Epithelial cell of prostate (primary cell): Measurements from ENCODE around the gene ABCA7.
"Not testable (repeated sequence)": the region's sequence is repeated elsewhere in the genome, so short reads cannot be mapped to it uniquely, and the experiment has no call there.

Experiments used
- DNase-seq: peaks from one replicate; pipeline ENCODE4 v3.0.0-alpha.2; 2011; ENCODE audit warnings: low read depth, low spot score
- H3K27ac ChIP-seq: fragments of 450-650 bp; 2 replicates; pipeline ENCODE4 v1.5.1; 2017; ENCODE audit warnings: mild to moderate bottlenecking

ABCA7 gene

GRCh38 chr19:1110809-1111640 is 71.1 kb downstream of the ABCA7 start:
- H3K27ac ChIP-seq = no peak overlapping the region
- no peak for DNase-seq

GRCh38 chr19:1111641-1112267 is 71.8 kb downstream of the ABCA7 start:
- DNase-seq = no peak
- H3K27ac ChIP-seq = no peak overlapping the region

GRCh38 chr19:1112268-1113029 is 72.5 kb downstream of the ABCA7 start:
- H3K27ac ChIP-seq = no peak overlapping the region
- DNase-seq = no peak

GRCh38 chr19:1113030-1113985 is 73.4 kb downstream of the ABCA7 start:
- DNase-seq = no peak
- no peak overlapping the region for H3K27ac ChIP-seq

GRCh38 chr19:1113986-1114483 is 74.1 kb downstream of the ABCA7 start:
- H3K27ac ChIP-seq = no peak overlapping the region
- no peak for DNase-seq

GRCh38 chr19:1114728-1115127 is 74.8 kb downstream of the ABCA7 start:
- DNase-seq, H3K27ac ChIP-seq: not testable (repeated sequence)
